H1 (cell line): ENCODE data around the gene CENPI.

Source experiments
- POLR2A ChIP-seq, 2 experiments: IDR thresholded peaks; 1 replicate in 1 of 2; 2 replicates in 1 of 2; pipeline ENCODE4 v1.6.1; 2011; ENCODE audit warnings: low read depth in 2 of 2, low read length in 2 of 2, mild to moderate bottlenecking in 2 of 2; ENCODE audit errors: control extremely low read depth in 1 of 2
- SIX5 ChIP-seq: IDR thresholded peaks from 2 replicates; pipeline ENCODE4 v1.6.1; 2011; ENCODE audit warnings: mild to moderate bottlenecking, low read depth, low read length

- TF ChIP-seq POLR2A (IDR thresholded peaks at IDR 0.05; ENCODE audit: control extremely low read depth in 1 of 2, low read depth in 2 of 2, low read length in 2 of 2) (no peak), SIX5 (no peak)
Measured at GRCh38 chrX:101108284-101108683, 10.3 kb downstream of the CENPI start.
